Measurements from ENCODE around the gene CEP112.

- TF ChIP-seq POLR2A (IDR thresholded peaks at IDR 0.05; ENCODE audit: low read length) (no peak), GATA1 (IDR thresholded peaks at IDR 0.05; ENCODE audit: low read depth, low read length) (no peak)
Observed at GRCh38 chr17:65797809-65798208, 394.1 kb downstream of the CEP112 start.

All from erythroblast (primary cell).